Caki2 (cell line): ENCODE data around the gene AK6. TPM values are rescaled to one million over a fixed set of nuclear protein-coding genes. Genes with fewer than 3 reads are reported as not detected.
"Not testable (repeated sequence)": the region's sequence is repeated elsewhere in the genome, so short reads cannot be mapped to it uniquely, and the experiment has no call there.

Source experiments
- DNase-seq: peaks from one replicate; pipeline ENCODE4 v3.0.0-alpha.2; 2015; ENCODE audit warnings: low read depth
- in situ Hi-C: cut with HindIII; loops from 2 replicates; pipeline ENCODE4 v1.10.0; 2016; ENCODE audit warnings: low sequenced_read_pairs, low pct_unique_long_range_greater_than_20kb, mixed read lengths
- total RNA-seq: library from RNA; depleted of rRNA; stranded (reverse); fragments of >200 nt; shearing (Covaris generic); gene quantifications from 2 replicates; pipeline ENCODE4 v1.2.3, GENCODE V29; 2014; ENCODE audit warnings: low replicate concordance

Gene AK6
- total RNA-seq, 1 experiment from 2014 or later = 40.8 TPM

GRCh38 chr5:69350664-69351063, 18.7 kb downstream of the AK6 start:
- in situ Hi-C loops = no loop called here
- DNase-seq = no peak

- in situ Hi-C loops = no loop called here
- DNase-seq = no peak
These were observed 26.2 kb downstream of the AK6 start for GRCh38 chr5:69343083-69343482.

- in situ Hi-C loops = no loop called here
- no peak for DNase-seq
These were observed 27.7 kb downstream of the AK6 start for GRCh38 chr5:69341520-69342161.

DNA sequence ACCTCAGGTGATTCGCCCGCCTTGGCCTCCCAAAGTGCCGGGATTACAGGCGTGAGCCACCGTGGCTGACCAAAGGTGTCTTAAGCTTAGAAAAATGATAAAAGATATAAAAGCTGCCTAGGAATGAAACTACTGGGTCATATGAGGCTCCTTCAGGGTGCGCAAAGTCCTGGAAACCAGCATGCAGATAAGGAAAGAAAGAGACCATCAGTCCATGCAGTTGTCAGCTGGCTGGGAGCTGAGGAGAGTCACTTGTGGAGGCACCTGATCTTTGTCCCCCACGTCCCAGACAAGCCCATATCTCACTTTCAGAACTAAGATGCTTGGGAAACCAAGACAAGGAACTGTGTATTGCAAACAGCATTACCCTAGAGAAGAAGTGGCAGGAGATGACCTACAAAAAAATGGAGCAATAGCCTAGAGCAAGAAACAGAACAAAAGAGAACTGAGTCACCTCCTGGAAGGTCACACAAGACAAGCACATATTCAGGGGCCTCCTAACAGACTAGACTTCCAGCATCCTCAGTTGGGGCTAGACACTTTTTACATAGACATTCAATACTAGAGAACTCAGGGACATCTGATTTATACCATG, 33.9 kb downstream of the AK6 start:
- in situ Hi-C loops = no loop called here
- DNase-seq = no peak

DNA sequence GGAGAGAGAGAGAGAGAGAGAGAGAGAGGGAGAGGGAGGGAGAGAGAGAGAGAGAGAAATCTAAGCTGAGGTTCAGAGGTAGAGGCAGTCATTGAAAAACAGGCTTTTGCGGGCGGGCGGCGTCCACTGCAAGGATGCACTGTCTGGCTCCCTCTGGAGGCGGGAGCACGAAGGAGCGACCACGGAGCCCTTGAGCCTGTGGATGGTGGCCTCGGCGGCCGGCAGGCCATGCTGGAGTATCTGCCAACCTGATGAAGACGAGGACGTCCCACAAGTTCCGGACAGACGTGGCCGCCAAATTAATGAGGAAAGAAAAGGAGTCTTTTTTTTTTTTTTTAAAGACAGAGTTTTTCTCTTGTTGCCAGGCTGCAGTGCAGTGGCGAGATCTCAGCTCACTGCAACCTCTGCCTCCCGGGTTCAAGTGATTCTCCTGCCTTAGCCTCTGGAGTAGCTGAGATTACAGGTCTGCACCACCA, 34.5 kb downstream of the AK6 start:
- peak; percentile 53 for DNase-seq
- in situ Hi-C loops = no loop called here

- DNase-seq, in situ Hi-C loops: not testable (repeated sequence)
These were observed 35.5 kb downstream of the AK6 start for GRCh38 chr5:69333668-69334315.

- in situ Hi-C loops = no loop called here
- no peak for DNase-seq
These were observed 37.5 kb downstream of the AK6 start for GRCh38 chr5:69331528-69332445.

GRCh38 chr5:69329905-69330489, 39.3 kb downstream of the AK6 start:
- DNase-seq = peak; percentile 6
- in situ Hi-C loops = no loop called here

DNA sequence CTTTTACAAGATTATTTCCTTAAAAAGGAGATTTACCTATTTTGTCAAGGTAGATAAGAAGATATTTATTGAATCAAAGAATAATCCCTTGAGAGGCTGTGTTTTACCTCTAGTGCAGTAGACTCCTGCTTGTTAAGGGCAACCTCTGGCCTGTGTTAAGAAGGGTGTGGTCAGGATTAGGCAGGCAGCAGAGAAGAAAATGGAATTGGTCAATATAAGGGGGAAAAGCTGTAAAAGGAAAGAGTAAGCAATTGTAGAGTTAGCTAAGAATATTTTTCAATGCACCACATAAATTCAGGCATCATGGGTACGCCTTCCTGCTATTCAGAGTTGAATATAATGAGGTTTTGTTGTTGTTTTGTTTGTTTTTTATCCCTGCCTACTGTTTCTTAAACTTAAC, 43.0 kb downstream of the AK6 start:
- in situ Hi-C loops = no loop called here
- DNase-seq = no peak

- DNase-seq = no peak
- in situ Hi-C loops = no loop called here
These were observed 51.9 kb downstream of the AK6 start for GRCh38 chr5:69317391-69317790.

DNA sequence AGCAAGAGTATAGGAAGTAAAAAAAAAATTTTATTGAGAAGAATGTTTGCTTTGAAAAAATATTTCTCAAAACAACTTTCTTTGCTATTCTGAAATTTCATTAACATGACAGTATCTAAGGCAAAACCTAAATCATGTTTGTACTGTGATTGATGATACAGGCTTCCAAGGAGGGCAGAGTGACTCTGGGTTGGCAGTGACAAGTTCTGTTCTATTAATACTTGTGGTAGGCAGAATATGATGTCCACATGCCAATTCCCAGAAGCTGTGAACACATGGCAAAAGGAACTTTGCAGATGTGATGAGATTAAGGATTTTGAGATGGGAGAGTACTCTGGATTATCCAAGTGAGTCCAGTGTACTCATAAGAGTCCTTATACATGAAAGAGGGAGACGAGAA, 53.3 kb downstream of the AK6 start:
- in situ Hi-C loops = no loop called here

GRCh38 chr5:69313428-69313827, 55.9 kb downstream of the AK6 start:
- in situ Hi-C loops = no loop called here
- DNase-seq = no peak

More for the DNA sequence above, 53.3 kb downstream of the AK6 start:
- no peak for DNase-seq

DNA sequence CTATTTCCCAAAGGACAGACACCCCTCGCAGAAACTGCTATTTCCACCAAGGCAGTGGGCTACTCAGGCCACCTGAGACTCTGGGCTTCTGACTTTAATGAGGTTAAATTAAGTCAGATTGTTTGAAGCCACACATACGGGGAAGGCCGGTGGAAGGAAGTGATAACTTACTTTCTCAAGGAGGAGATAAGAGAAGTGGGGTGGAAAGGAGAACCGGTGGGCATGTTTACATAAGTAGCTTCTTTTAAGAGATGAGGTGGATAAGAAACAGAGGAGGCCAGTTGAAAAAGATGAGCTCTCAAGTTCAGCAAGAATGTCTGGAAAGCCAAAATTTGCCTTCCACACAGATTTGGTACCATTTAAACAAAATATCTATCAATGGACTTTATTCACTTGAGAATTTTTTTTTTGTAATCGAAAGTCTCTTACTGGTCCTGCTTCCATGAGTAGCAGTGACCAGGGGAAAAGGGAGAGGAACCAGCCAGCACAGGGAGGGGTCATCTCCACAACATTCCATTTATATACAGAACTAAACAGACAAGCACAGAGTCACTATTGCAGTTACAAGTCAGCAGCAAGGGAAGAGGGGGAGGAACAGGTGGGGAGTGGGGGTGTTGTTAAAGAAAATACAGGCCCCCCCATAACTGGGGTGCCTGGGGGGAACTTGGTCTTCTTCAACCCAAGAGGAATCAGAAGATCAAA, 56.7 kb downstream of the AK6 start:
- in situ Hi-C loops = no loop called here
- DNase-seq = no peak

- in situ Hi-C loops = no loop called here
- no peak for DNase-seq
These were observed 59.9 kb downstream of the AK6 start for GRCh38 chr5:69309380-69309779.

DNA sequence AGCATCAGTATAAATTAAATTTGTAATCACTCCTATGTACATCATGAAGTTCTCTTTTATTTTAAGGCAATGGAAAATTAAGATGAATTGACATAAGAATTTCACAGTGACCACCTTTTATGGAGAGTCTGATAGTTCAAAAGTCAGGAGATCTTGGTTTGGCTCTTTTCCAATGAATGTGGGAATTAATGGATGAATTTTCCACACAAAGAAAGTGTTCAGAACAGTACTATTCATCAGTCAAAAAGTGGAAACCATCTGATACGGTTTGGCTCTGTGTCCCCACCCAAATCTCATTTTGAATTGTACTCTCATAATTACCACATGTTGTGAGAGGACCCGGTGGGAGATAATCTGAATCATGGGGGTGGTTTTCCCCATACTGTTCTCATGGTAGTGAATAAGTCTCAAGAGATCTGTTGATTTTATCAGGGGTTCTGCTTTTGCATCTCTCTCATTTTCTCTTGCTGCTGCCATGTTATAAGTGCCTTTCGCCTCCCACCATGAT, 61.2 kb downstream of the AK6 start:
- in situ Hi-C loops = no loop called here
- DNase-seq = no peak

- in situ Hi-C loops = no loop called here
- DNase-seq = no peak
These were observed 63.8 kb downstream of the AK6 start for GRCh38 chr5:69305512-69305911.
